Muscle of leg (tissue), 16 donors: ENCODE measurements around the gene SPPL2B. TPM values are rescaled to one million over a fixed set of nuclear protein-coding genes. Genes with fewer than 3 reads are reported as not detected.
"Not testable (repeated sequence)": the region's sequence is repeated elsewhere in the genome, so short reads cannot be mapped to it uniquely, and the experiment has no call there.

Source experiments
- DNase-seq: peaks from one replicate; pipeline ENCODE4 v3.0.0; 2013
- H3K27ac ChIP-seq: one replicate; pipeline ENCODE4 v1.5.1; 2013; ENCODE audit warnings: mild to moderate bottlenecking, low read length, control low read depth
- H3K27me3 ChIP-seq: one replicate; pipeline ENCODE4 v1.6.1; 2013; ENCODE audit warnings: low read length; ENCODE audit not compliant: control insufficient read depth, insufficient read depth
- H3K36me3 ChIP-seq: one replicate; pipeline ENCODE4 v1.6.1; 2013; ENCODE audit warnings: low read length; ENCODE audit not compliant: control insufficient read depth, insufficient read depth
- H3K4me1 ChIP-seq: one replicate; pipeline ENCODE4 v1.6.1; 2013; ENCODE audit warnings: low read length; ENCODE audit not compliant: control insufficient read depth, insufficient read depth
- H3K4me3 ChIP-seq: one replicate; pipeline ENCODE4 v1.5.1; 2013; ENCODE audit warnings: low read length, control low read depth
- H3K9me3 ChIP-seq: replicated peaks from 2 replicates; pipeline ENCODE4 v1.6.1; 2013; ENCODE audit warnings: low read depth, low read length; ENCODE audit not compliant: control insufficient read depth
- WGBS: methylation state at CpG from one replicate; pipeline ENCODE4 v1.1.5; 2013; ENCODE audit warnings: missing lambda C conversion rate; ENCODE audit not compliant: insufficient coverage; 5-methylcytosine and 5-hydroxymethylcytosine counted together
- long read RNA-seq, 11 donors: transcript quantifications; one replicate each; lab custom pipeline, GENCODE V29; 2026
- polyA plus RNA-seq, 8 donors: library from polyadenylated mRNA; unstranded; fragments of 120-200 nt; gene quantifications; one replicate each; pipeline versions ENCODE4 v1.2.1 to v1.2.3, GENCODE V29; 2013; ENCODE audit warnings: inconsistent platforms in 1 of 8, low replicate concordance in 1 of 8; ENCODE audit not compliant: insufficient read length in 8 of 8, insufficient read depth in 1 of 8
- total RNA-seq: library from RNA; stranded (reverse); fragments of 120-200 nt; gene quantifications from one replicate; pipeline ENCODE4 v1.2.4, GENCODE V29; 2013

SPPL2B gene
- total RNA-seq (20.8 TPM), polyA plus RNA-seq (10 to 100 TPM; 24.6 to 66.1 (median 49.8) TPM)
- long read RNA-seq, donor 1, partial matches to known transcripts: 0 of 3 reads
- long read RNA-seq, donor 1, other reads (novel, unspliced or antisense): 0 of 3 reads
- long read RNA-seq, donor 2, partial matches to known transcripts: 0 of 1 reads
- long read RNA-seq, donor 2, other reads (novel, unspliced or antisense): 0 of 1 reads
- long read RNA-seq, donor 3, partial matches to known transcripts: 6 of 10 reads
- long read RNA-seq, donor 3, other reads (novel, unspliced or antisense): 0 of 10 reads
- long read RNA-seq, donor 4, partial matches to known transcripts: 12 of 13 reads
- long read RNA-seq, donor 4, other reads (novel, unspliced or antisense): 0 of 13 reads
- long read RNA-seq, donor 5, transcript SPPL2B-209 (15 exons, 3,456 nt): major isoform, 7 of 12 reads
- long read RNA-seq, donor 5, partial matches to known transcripts: 5 of 12 reads
- long read RNA-seq, donor 5, other reads (novel, unspliced or antisense): 0 of 12 reads
- long read RNA-seq, donor 6, partial matches to known transcripts: 0 of 5 reads
- long read RNA-seq, donor 6, other reads (novel, unspliced or antisense): 0 of 5 reads
- long read RNA-seq, donor 7, partial matches to known transcripts: 0 of 4 reads
- long read RNA-seq, donor 7, other reads (novel, unspliced or antisense): 0 of 4 reads
- long read RNA-seq, donor 8, partial matches to known transcripts: 0 of 3 reads
- long read RNA-seq, donor 8, other reads (novel, unspliced or antisense): 0 of 3 reads
- long read RNA-seq, donor 9, partial matches to known transcripts: 0 of 1 reads
- long read RNA-seq, donor 9, other reads (novel, unspliced or antisense): 0 of 1 reads
- long read RNA-seq, donor 10: 0 reads
- long read RNA-seq, donor 11: 0 reads

- Histone ChIP-seq H3K4me1 (peaks cover 58% of the 10 kb centered on the region), H3K4me3 (peak within 1 kb of the TSS; percentile 98), H3K27me3 (no peaks in the 10 kb centered on the region), H3K36me3 (peaks cover 28% of the 10 kb centered on the region), H3K27ac (peak within 1 kb of the TSS; percentile 90), H3K9me3 (no peaks in the 10 kb centered on the region)
- under 1% methylated on average over 89 of the region's 89 CpGs for WGBS
- DNase-seq: peak; percentile 96
Observed at GRCh38 chr19:2328401-2329148, at the start of gene SPPL2B, which contains the start of gene LSM7. Gene SPPL2B (plus strand): TSS chr19:2328684. CDS start chr19:2328710, 26 bp downstream. Gene LSM7 (minus strand): TSS chr19:2328586. CDS start chr19:2328566, 20 bp downstream.

- peaks cover 18% of the 10 kb centered on the region for H3K4me1 ChIP-seq
- H3K27ac ChIP-seq: no peak overlapping the region
- H3K9me3 ChIP-seq: no peaks in the 10 kb centered on the region
- H3K27me3 ChIP-seq: peaks cover 24% of the 10 kb centered on the region
- H3K4me3 ChIP-seq: no peak overlapping the region
- no peaks in the 10 kb centered on the region for H3K36me3 ChIP-seq
- DNase-seq: no peak
- 57% methylated on average over 22 of the region's 26 CpGs for WGBS
Observed at GRCh38 chr19:2280633-2281264, 47.7 kb upstream of the SPPL2B start.

GRCh38 chr19:2281265-2282061, 47.0 kb upstream of the SPPL2B start:
- H3K4me3 ChIP-seq: peak overlapping the region; percentile 14
- H3K27me3 ChIP-seq: peaks cover 30% of the 10 kb centered on the region
- not testable (repeated sequence) for H3K27ac ChIP-seq, DNase-seq, H3K36me3 ChIP-seq, H3K9me3 ChIP-seq
- H3K4me1 ChIP-seq: peaks cover 11% of the 10 kb centered on the region
- WGBS: 0% methylated on average over 1 of the region's 16 CpGs

- Histone ChIP-seq H3K4me1 (peaks cover 11% of the 10 kb centered on the region), H3K27me3 (peaks cover 37% of the 10 kb centered on the region), H3K27ac (no peak within 1 kb of the TSS), H3K4me3 (peak within 1 kb of the TSS; percentile 14), H3K36me3 (no peaks in the 10 kb centered on the region), H3K9me3 (no peaks in the 10 kb centered on the region)
- peak; percentile 76 for DNase-seq
- WGBS: under 1% methylated on average over 22 of the region's 41 CpGs
Observed at GRCh38 chr19:2282062-2282861, 46.2 kb upstream of the SPPL2B start, which contains the start of gene PEAK3. Gene PEAK3 (minus strand): TSS chr19:2282175. CDS start chr19:2280931, 1,244 bp downstream.

- no peaks in the 10 kb centered on the region for H3K36me3 ChIP-seq
- no peaks in the 10 kb centered on the region for H3K9me3 ChIP-seq
- DNase-seq: no peak
- WGBS: 53% methylated on average over 10 of the region's 11 CpGs
- peaks cover 11% of the 10 kb centered on the region for H3K4me1 ChIP-seq
- H3K4me3 ChIP-seq: no peak overlapping the region
- peaks cover 43% of the 10 kb centered on the region for H3K27me3 ChIP-seq
- H3K27ac ChIP-seq: no peak overlapping the region
Observed at GRCh38 chr19:2282862-2283237, 45.6 kb upstream of the SPPL2B start.

- no peak for DNase-seq
- H3K4me3 ChIP-seq: no peak overlapping the region
- no peak overlapping the region for H3K27ac ChIP-seq
- no peaks in the 10 kb centered on the region for H3K36me3 ChIP-seq
- H3K4me1 ChIP-seq: peaks cover 11% of the 10 kb centered on the region
- peaks cover 54% of the 10 kb centered on the region for H3K27me3 ChIP-seq
- H3K9me3 ChIP-seq: no peaks in the 10 kb centered on the region
- no CpG with 5 or more reads among the region's 8 CpGs for WGBS
Observed at GRCh38 chr19:2283835-2284507, 44.5 kb upstream of the SPPL2B start.

GRCh38 chr19:2286402-2287140, 41.9 kb upstream of the SPPL2B start:
- no peaks in the 10 kb centered on the region for H3K9me3 ChIP-seq
- H3K36me3 ChIP-seq: no peaks in the 10 kb centered on the region
- H3K27me3 ChIP-seq: peaks cover 76% of the 10 kb centered on the region
- H3K4me1 ChIP-seq: peaks cover 23% of the 10 kb centered on the region
- H3K4me3 ChIP-seq: no peak overlapping the region
- no peak for DNase-seq
- WGBS: 78% methylated on average over 14 of the region's 20 CpGs
- H3K27ac ChIP-seq: no peak overlapping the region
